Measurements from ENCODE around the gene TBX3. TPM values are rescaled to one million over a fixed set of nuclear protein-coding genes. Genes with fewer than 3 reads are reported as not detected.

Gene TBX3
- total RNA-seq (2014; rRNA removed; shearing (Covaris generic)) = 26.4 and 32.7 TPM in 2 replicates

GRCh38 chr12:114684098-114684869, at the start of gene TBX3:
TSS of gene TBX3 (minus strand) at chr12:114684175. CDS start at chr12:114683200, 975 bp downstream.

Small RNA genes lying within 50 kb of the gene (small RNA-seq; reads per million reads assigned to genes)
- not detected for gene RF00019
